ENCODE measurements around the gene CEP152. TPM values are rescaled to one million over a fixed set of nuclear protein-coding genes. Genes with fewer than 3 reads are reported as not detected.

The CEP152 gene
- total and polyA plus RNA-seq, 10 of the 15 experiments (the other 5 are each of a cell fraction or from before 2014, with no cell fraction given): 5.3 to 22.6 (median 14.2) TPM

- TF ChIP-seq NR2C2 (IDR thresholded peaks at IDR 0.05; ENCODE audit: borderline replicate concordance, control insufficient read depth, insufficient read length, low read depth) (no peak), POLR2A (IDR thresholded peaks at IDR 0.05; ENCODE audit: low read depth, low read length) (no peak), YY1 (IDR thresholded peaks at IDR 0.05; ENCODE audit: low read depth, low read length) (no peak), BCL3 (IDR thresholded peaks at IDR 0.05; ENCODE audit: borderline replicate concordance, insufficient read depth, low read depth, low read length, poor library complexity, severe bottlenecking) (no peak), CHD1 (IDR thresholded peaks at IDR 0.05; ENCODE audit: low read depth, low read length) (no peak), ZNF24 (IDR thresholded peaks at IDR 0.05) (peak; percentile 83), SPI1 (IDR thresholded peaks at IDR 0.05; ENCODE audit: borderline replicate concordance, insufficient read depth, low read depth, low read length) (peak; percentile 99), TCF12 (IDR thresholded peaks at IDR 0.05; ENCODE audit: low read depth, low read length) (no peak), FOXK2 (IDR thresholded peaks at IDR 0.05) (no peak), TBL1XR1 (IDR thresholded peaks at IDR 0.05; ENCODE audit: low read depth, low read length) (no peak; the same call in 1 of the 2 replicates), IKZF1 (conservative IDR thresholded peaks at IDR 0.05) (peak; percentile 92), NKRF (conservative IDR thresholded peaks at IDR 0.05) (no peak), TARDBP (IDR thresholded peaks at IDR 0.05; ENCODE audit: borderline replicate concordance) (no peak), ZNF274 (IDR thresholded peaks at IDR 0.05; ENCODE audit: insufficient read depth, insufficient read length) (no peak), ZNF687 (IDR thresholded peaks at IDR 0.05) (peak; percentile 67; the same call in 1 of the 2 replicates), CEBPB (IDR thresholded peaks at IDR 0.05; ENCODE audit: borderline replicate concordance in 1 of 2, low read depth in 2 of 2, low read length in 2 of 2) (0 out of 4 replicates have a peak, but pooled peaks of 1 of the 2 experiments have one; percentile 54), RBBP5 (conservative IDR thresholded peaks at IDR 0.05) (peak; percentile 95), MLLT1 (IDR thresholded peaks at IDR 0.05) (peak; percentile 82), POU2F2 (IDR thresholded peaks at IDR 0.05; ENCODE audit: borderline replicate concordance, low read depth, low read length) (no peak), ATF2 (IDR thresholded peaks at IDR 0.05; ENCODE audit: low read length) (peak; percentile 97), NRF1 (conservative IDR thresholded peaks at IDR 0.05; ENCODE audit: low read depth, low read length) (no peak), JUNB (IDR thresholded peaks at IDR 0.05) (peak; percentile 95)
Observed at GRCh38 chr15:48794697-48795134, 16.2 kb downstream of the CEP152 start (continued).
